Peyer's patch (tissue), 4 donors: Measurements from ENCODE around the gene TCF4. TPM values are rescaled to one million over a fixed set of nuclear protein-coding genes. Genes with fewer than 3 reads are reported as not detected.

Experiments
- DNase-seq, 3 donors: peaks; one replicate each; pipeline ENCODE4 v3.0.0-alpha.2; 2017 to 2019
- H3K27ac ChIP-seq, 4 donors: fragments of 200-600 bp; sonication (generic); one replicate each; pipeline ENCODE4 v1.5.1; 2016 to 2019
- H3K27me3 ChIP-seq, 2 donors: fragments of 200-600 bp; sonication (generic); one replicate each; pipeline ENCODE4 v1.5.1; 2019
- H3K36me3 ChIP-seq, 3 donors: fragments of 200-600 bp; sonication (generic); one replicate each; pipeline ENCODE4 v1.5.1; 2016 to 2019
- H3K4me1 ChIP-seq, 4 donors: fragments of 200-600 bp; sonication (generic); one replicate each; pipeline ENCODE4 v1.5.1; 2016 to 2019
- H3K4me3 ChIP-seq, 4 donors: fragments of 200-600 bp; sonication (generic); 1 replicate in 3 of 4; 2 replicates in 1 of 4; pipeline ENCODE4 v1.5.1; 2016 to 2019; ENCODE audit warnings: mild to moderate bottlenecking in 1 of 4
- H3K9me3 ChIP-seq, 4 donors: fragments of 200-600 bp; sonication (generic); one replicate each; pipeline ENCODE4 v1.5.1; 2016 to 2019; ENCODE audit warnings: mild to moderate bottlenecking in 1 of 4
- CTCF ChIP-seq, 6 experiments: fragments of 450-650 bp in 4 of 6; fragments of 200-600 bp in 2 of 6; sonication (generic) in 1 of 6; IDR thresholded peaks; one replicate each; pipeline ENCODE4 v1.5.1; 2017 to 2019; ENCODE audit warnings: antibody characterized with exemption in 6 of 6, mild to moderate bottlenecking in 3 of 6, moderate library complexity in 1 of 6
- POLR2A ChIP-seq, 2 donors: fragments of 450-650 bp; IDR thresholded peaks; one replicate each; pipeline ENCODE4 v1.5.1; 2017; ENCODE audit warnings: antibody characterized with exemption in 2 of 2, mild to moderate bottlenecking in 2 of 2, moderate library complexity in 2 of 2
- total RNA-seq, 4 donors: library from RNA; depleted of rRNA; stranded (reverse); fragments of >200 nt; gene quantifications; one replicate each; pipeline ENCODE4 v1.1.0, GENCODE V29; 2016

TCF4 gene
- total RNA-seq, 4 donors from 2014 or later: 11.9 to 190 (median 33.8) TPM

GRCh38 chr18:55487997-55488396 is 100.0 kb downstream of the TCF4 start:
- no peaks in the 10 kb centered on the region for H3K36me3 ChIP-seq
- H3K27me3 ChIP-seq: no peaks in the 10 kb centered on the region
- DNase-seq: no peak
- TF ChIP-seq POLR2A (IDR thresholded peaks at IDR 0.05) (no peak), CTCF (IDR thresholded peaks at IDR 0.05) (no peak)
- H3K27ac ChIP-seq: no peak overlapping the region
- no peaks in the 10 kb centered on the region for H3K9me3 ChIP-seq
- peaks cover 0 to 3% (median 0%) of the 10 kb centered on the region in 4 donors for H3K4me1 ChIP-seq
- no peak overlapping the region for H3K4me3 ChIP-seq

GRCh38 chr18:55486936-55487335 is 101.1 kb downstream of the TCF4 start:
- TF ChIP-seq CTCF (IDR thresholded peaks at IDR 0.05): no peak
- no peak for TF ChIP-seq POLR2A (IDR thresholded peaks at IDR 0.05)
- Histone ChIP-seq H3K27me3 (no peaks in the 10 kb centered on the region), H3K27ac (no peak overlapping the region), H3K36me3 (no peaks in the 10 kb centered on the region), H3K9me3 (no peaks in the 10 kb centered on the region), H3K4me3 (no peak overlapping the region), H3K4me1 (peaks cover 0 to 3% (median 0%) of the 10 kb centered on the region in 4 donors)
- DNase-seq: no peak

- TF ChIP-seq POLR2A (IDR thresholded peaks at IDR 0.05): no peak
- no peak for TF ChIP-seq CTCF (IDR thresholded peaks at IDR 0.05)
- Histone ChIP-seq H3K4me1 (peaks cover 0 to 3% (median 0%) of the 10 kb centered on the region in 4 donors), H3K27ac (no peak overlapping the region), H3K4me3 (no peak overlapping the region), H3K36me3 (no peaks in the 10 kb centered on the region), H3K9me3 (no peaks in the 10 kb centered on the region), H3K27me3 (no peaks in the 10 kb centered on the region)
- no peak for DNase-seq
Observed at GRCh38 chr18:55485666-55486065, 102.3 kb downstream of the TCF4 start.

GRCh38 chr18:55484773-55485172 is 103.2 kb downstream of the TCF4 start:
- TF ChIP-seq POLR2A (IDR thresholded peaks at IDR 0.05): no peak
- no peak for TF ChIP-seq CTCF (IDR thresholded peaks at IDR 0.05)
- Histone ChIP-seq H3K9me3 (no peaks in the 10 kb centered on the region), H3K36me3 (no peaks in the 10 kb centered on the region), H3K4me1 (peaks cover 0 to 3% (median 0%) of the 10 kb centered on the region in 4 donors), H3K4me3 (no peak overlapping the region), H3K27me3 (no peaks in the 10 kb centered on the region), H3K27ac (no peak overlapping the region)
- no peak for DNase-seq

DNA sequence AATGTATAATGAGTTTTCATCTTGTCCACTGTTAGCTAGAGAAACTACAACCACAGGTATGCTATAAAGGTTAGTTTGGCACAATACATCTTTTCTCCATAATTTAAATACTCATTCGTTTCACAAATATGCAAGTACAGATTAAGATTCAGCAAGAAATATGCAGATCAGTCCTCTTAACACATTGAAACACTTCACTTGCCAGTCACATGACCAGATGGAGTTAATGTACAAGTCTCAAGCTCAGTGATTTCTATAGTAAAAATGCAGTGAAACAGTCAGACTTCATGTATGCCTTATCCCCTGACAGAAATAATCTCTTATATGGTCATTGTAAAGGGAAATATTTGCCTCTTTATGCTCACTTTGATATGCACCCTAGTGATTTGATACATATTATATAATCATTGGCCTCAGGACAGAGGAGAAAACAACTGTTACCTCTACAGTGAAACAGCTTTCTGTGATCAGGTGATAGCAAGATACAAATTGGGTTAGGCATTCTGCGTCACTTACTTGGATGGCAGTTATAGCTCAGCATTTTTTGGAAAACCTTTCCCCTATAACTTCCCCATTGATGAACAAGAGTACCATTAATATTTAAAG is 104.6 kb downstream of the TCF4 start:
- no peak overlapping the region for H3K27ac ChIP-seq
- H3K36me3 ChIP-seq: no peaks in the 10 kb centered on the region
- no peaks in the 10 kb centered on the region for H3K27me3 ChIP-seq
- no peaks in the 10 kb centered on the region for H3K9me3 ChIP-seq
- H3K4me3 ChIP-seq: no peak overlapping the region
- TF ChIP-seq CTCF (IDR thresholded peaks at IDR 0.05): no peak
- no peak for TF ChIP-seq POLR2A (IDR thresholded peaks at IDR 0.05)
- DNase-seq: no peak
- H3K4me1 ChIP-seq: no peaks in the 10 kb centered on the region
